Cardiac muscle cell (in vitro differentiated cells and primary cell): ENCODE data around the gene SERINC3. TPM values are rescaled to one million over a fixed set of nuclear protein-coding genes. Genes with fewer than 3 reads are reported as not detected.

ENCODE experiments used
- DNase-seq, 2 donors: peaks; one replicate each; pipeline versions ENCODE4 v3.0.0 to v3.0.0-alpha.2; 2010 to 2017; ENCODE audit warnings: low read depth in 1 of 2, low spot score in 1 of 2
- H3K27ac ChIP-seq: fragments of 200-600 bp; sonication (generic); 2 replicates; pipeline ENCODE4 v1.5.1; 2016
- H3K27me3 ChIP-seq: fragments of 200-600 bp; sonication (generic); 2 replicates; pipeline ENCODE4 v1.6.0; 2016; ENCODE audit warnings: control low read depth
- H3K36me3 ChIP-seq: fragments of 200-600 bp; sonication (generic); 2 replicates; pipeline ENCODE4 v1.5.1; 2016; ENCODE audit warnings: control low read depth
- H3K4me1 ChIP-seq: fragments of 200-600 bp; sonication (generic); 2 replicates; pipeline ENCODE4 v1.8.1; 2017; ENCODE audit warnings: low read depth, mild to moderate bottlenecking, mixed run types
- H3K4me3 ChIP-seq: fragments of 200-600 bp; sonication (generic); 2 replicates; pipeline ENCODE4 v1.5.1; 2016; ENCODE audit warnings: mild to moderate bottlenecking
- H3K9me3 ChIP-seq: fragments of 200-600 bp; sonication (generic); 2 replicates; pipeline ENCODE4 v1.5.1; 2017; ENCODE audit warnings: low read depth, mild to moderate bottlenecking, control low read depth
- polyA plus RNA-seq: library from polyadenylated mRNA; unstranded; fragments of >200 nt; fragmentation: Nextera tagmentation; extraction: Ambion mirVana; gene quantifications from 2 replicates; pipeline ENCODE4 v1.2.1, GENCODE V29; 2016
- total RNA-seq: library from RNA; depleted of rRNA; stranded (reverse); fragments of >200 nt; gene quantifications from 2 replicates; pipeline ENCODE4 v1.2.3, GENCODE V29; 2016
- TF ChIP-seq, protein P1 (sequence below): IDR thresholded peaks from 2 replicates; pipeline ENCODE4 v1.5.1; 2012; ENCODE audit warnings: low read depth, mild to moderate bottlenecking, low read length

The SERINC3 gene
- total and polyA plus RNA-seq, 2 experiments from 2014 or later: 49.2 to 73.8 TPM

DNA sequence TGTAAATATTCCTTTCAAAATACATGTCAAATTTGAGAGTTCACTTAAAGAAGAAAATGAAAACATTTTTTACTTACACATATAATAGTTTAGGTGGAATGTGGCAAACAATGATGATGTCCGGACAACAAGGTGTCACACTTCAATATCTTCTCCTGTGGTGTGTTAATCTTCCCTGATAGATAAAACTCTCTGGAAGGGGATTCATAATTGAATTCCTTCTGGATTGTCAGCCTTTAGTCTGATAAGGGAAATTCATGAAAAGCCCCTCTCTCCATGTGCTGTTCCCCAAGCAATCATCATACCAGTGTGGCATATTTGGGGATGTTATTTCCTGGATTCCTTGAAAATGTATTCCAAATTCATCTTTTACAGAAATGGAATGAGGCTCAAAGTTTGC is 971 bp upstream of the SERINC3 start:
- peak overlapping the region; percentile 44 for H3K27ac ChIP-seq
- H3K9me3 ChIP-seq: no peaks in the 10 kb centered on the region
- H3K36me3 ChIP-seq: no peaks in the 10 kb centered on the region
- H3K4me3 ChIP-seq: no peak overlapping the region
- no peak for DNase-seq
- peaks cover 5% of the 10 kb centered on the region for H3K4me1 ChIP-seq
- H3K27me3 ChIP-seq: no peaks in the 10 kb centered on the region
- TF ChIP-seq, protein P1, sequence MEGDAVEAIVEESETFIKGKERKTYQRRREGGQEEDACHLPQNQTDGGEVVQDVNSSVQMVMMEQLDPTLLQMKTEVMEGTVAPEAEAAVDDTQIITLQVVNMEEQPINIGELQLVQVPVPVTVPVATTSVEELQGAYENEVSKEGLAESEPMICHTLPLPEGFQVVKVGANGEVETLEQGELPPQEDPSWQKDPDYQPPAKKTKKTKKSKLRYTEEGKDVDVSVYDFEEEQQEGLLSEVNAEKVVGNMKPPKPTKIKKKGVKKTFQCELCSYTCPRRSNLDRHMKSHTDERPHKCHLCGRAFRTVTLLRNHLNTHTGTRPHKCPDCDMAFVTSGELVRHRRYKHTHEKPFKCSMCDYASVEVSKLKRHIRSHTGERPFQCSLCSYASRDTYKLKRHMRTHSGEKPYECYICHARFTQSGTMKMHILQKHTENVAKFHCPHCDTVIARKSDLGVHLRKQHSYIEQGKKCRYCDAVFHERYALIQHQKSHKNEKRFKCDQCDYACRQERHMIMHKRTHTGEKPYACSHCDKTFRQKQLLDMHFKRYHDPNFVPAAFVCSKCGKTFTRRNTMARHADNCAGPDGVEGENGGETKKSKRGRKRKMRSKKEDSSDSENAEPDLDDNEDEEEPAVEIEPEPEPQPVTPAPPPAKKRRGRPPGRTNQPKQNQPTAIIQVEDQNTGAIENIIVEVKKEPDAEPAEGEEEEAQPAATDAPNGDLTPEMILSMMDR: no peak

DNA sequence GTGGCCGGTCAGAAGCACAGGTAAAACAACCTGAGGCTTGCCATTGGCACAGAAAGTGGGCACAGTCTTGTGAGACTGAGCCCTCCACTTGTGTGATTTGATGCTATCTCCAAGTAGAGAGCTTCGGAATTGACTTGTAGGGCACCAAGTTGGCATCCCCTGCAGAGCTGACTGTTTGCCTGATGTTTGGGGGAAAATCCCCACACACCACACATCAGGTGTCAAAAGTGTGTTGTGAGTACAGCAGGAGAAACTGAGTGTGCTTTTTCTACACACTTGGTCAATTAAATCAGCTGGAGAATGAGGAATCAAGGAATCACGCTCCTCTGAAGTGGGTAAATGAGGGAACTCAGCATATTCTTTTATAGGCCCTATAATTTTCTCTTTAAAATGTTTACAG is 989 bp downstream of the SERINC3 start:
- H3K36me3 ChIP-seq: no peaks in the 10 kb centered on the region
- H3K27me3 ChIP-seq: no peaks in the 10 kb centered on the region
- H3K9me3 ChIP-seq: no peaks in the 10 kb centered on the region
- no peak overlapping the region for H3K27ac ChIP-seq
- H3K4me3 ChIP-seq: peak overlapping the region; percentile 84
- peaks cover 5% of the 10 kb centered on the region for H3K4me1 ChIP-seq
- no peak for DNase-seq
- TF ChIP-seq, protein P1: no peak

DNA sequence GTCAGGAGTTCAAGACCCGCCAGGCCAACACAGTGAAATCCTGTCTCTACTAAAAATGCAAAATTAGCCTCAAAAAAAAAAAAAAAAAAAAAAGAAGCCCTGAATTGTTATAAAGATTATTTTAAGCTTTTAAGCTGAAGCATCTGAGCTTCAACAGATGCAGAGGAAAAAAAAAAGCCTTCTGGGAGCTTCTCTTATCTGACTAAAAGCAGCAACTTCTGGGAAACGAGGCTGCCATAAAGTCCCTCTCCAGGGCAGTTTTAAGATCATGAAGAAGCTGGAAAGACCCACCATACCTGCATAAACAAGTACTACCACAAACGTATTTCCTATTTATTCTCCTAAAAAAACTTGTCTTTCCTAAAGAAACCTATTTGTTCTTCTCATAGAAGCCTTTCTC is 3.6 kb downstream of the SERINC3 start:
- Histone ChIP-seq H3K4me1 (peaks cover 5% of the 10 kb centered on the region), H3K36me3 (peaks cover 8% of the 10 kb centered on the region), H3K9me3 (no peaks in the 10 kb centered on the region), H3K4me3 (no peak overlapping the region), H3K27ac (no peak overlapping the region), H3K27me3 (no peaks in the 10 kb centered on the region)
- DNase-seq: no peak
- TF ChIP-seq, protein P1: no peak

DNA sequence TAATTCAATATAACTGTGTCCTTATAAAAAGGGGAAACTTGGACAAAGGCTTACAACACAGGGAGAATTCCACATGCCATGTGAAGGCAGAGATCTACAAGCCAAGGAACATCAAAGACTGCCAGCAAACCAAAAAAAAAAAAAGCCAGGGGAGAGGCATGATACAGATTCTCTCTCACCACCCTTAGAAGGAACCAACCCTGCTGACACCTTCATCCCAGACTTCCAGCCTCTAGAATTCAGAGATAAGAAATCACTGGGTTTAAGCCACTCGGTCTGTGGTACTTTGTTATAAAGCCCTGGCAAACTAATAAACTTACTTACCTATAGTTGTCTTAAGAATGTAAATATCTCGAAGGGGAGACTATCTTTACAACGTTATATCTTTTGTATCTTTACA is 4.4 kb downstream of the SERINC3 start:
- H3K27ac ChIP-seq: no peak overlapping the region
- no peaks in the 10 kb centered on the region for H3K27me3 ChIP-seq
- peaks cover 12% of the 10 kb centered on the region for H3K36me3 ChIP-seq
- no peaks in the 10 kb centered on the region for H3K9me3 ChIP-seq
- DNase-seq: no peak
- TF ChIP-seq, protein P1: no peak
- H3K4me3 ChIP-seq: no peak overlapping the region
- peaks cover 5% of the 10 kb centered on the region for H3K4me1 ChIP-seq

DNA sequence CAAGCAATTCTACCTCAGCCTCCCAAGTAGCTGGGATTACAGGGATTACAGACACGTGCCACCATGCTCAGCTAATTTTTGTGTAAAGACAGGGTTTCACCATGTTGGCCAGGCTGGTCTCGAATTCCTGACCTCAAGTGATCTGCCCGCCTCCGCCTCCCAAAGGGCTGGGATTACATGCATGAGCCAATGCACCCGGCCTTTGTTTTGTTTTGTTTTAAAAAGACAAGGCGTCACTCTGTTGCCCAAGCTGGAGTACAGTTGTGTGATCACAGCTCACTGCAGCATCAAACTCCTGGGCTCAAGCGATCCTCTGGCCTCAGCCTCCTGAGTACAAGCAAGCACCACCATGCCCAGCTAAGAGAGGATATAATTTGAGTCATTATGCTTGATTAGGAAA is 5.4 kb downstream of the SERINC3 start:
- peaks cover 16% of the 10 kb centered on the region for H3K36me3 ChIP-seq
- TF ChIP-seq, protein P1: no peak
- H3K4me1 ChIP-seq: peaks cover 5% of the 10 kb centered on the region
- no peak overlapping the region for H3K4me3 ChIP-seq
- DNase-seq: no peak
- no peaks in the 10 kb centered on the region for H3K27me3 ChIP-seq
- H3K9me3 ChIP-seq: no peaks in the 10 kb centered on the region
- H3K27ac ChIP-seq: no peak overlapping the region

DNA sequence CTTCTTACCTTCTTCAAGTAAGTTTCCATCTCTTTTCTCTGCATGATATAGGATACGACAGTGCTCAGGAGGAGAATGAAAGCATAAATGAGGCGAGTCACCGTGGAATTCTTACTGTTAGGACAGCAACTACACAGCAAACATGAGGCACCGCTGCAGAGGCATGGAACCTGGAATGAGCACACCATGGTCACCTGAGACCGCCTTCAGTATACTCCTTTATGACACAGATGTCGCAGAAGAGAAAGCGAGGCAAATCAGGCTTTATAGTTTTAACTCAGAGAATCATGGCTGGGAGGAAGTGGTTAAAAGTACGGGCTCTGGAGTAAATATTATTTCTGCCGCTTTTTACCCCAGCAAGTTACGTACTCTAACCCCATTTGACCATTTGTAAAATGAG is 8.0 kb downstream of the SERINC3 start:
- TF ChIP-seq, protein P1: no peak
- Histone ChIP-seq H3K27ac (no peak overlapping the region), H3K27me3 (no peaks in the 10 kb centered on the region), H3K9me3 (no peaks in the 10 kb centered on the region), H3K4me3 (no peak overlapping the region), H3K4me1 (no peaks in the 10 kb centered on the region), H3K36me3 (peaks cover 42% of the 10 kb centered on the region)
- no peak for DNase-seq
